CD4-positive, alpha-beta T cell treated with Interleukin-4 for 1 hour (primary cell): Measurements from ENCODE around the gene SELENOM.
A peak's percentile ranks its signal among the peaks of the same experiment; 100 is the strongest.
"Not testable (repeated sequence)": the region's sequence is repeated elsewhere in the genome, so short reads cannot be mapped to it uniquely, and the experiment has no call there.

Experiments used
- DNase-seq, 2 donors: peaks; one replicate each; pipeline ENCODE4 v3.0.0-alpha.2; 2020 to 2022

The SELENOM gene

DNA sequence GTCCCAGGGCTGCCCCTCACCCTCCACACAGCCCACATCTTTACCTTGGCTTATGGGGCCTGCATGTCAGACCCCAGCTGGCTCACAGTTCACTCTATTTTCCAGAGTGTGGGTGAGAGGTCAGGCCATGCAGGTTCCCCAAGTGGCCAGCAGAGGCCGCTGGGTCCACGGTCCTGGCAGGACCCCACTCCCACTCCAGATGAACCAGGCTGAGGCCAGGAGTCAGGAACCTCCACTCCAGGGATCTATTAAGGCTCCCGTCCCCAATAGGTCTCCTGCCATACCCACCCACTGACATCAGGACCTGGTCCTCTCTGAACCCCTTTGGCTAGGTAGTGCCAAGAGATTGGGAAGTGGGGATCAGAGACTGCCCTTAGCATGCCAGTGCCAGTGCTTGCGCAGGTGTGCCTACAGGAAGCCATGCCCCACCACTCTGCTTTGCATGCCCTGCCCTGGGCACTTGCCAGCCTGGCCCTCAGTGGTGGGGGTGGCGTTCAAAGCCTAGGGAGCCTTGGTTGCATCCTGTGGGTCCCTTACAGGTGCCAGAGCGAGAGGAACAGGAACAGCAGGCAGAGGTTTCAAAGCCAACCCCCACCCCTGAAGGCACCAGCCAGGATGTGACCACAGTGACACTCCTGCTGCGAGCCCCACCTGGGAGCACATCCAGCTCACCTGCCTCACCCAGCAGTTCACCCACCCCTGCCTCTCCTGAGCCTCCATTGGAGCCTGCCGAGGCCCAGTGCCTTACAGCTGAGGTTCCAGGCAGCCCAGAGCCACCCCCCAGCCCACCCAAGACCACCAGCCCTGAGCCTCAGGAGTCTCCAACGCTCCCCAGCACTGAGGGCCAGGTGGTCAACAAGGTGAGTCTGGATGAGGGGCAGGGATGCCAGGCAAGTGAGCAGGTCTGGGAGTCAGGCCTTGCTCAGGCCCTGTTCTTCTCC is 17.9 kb downstream of the SELENOM start:
- peak; percentile 39 to 51 for DNase-seq

DNA sequence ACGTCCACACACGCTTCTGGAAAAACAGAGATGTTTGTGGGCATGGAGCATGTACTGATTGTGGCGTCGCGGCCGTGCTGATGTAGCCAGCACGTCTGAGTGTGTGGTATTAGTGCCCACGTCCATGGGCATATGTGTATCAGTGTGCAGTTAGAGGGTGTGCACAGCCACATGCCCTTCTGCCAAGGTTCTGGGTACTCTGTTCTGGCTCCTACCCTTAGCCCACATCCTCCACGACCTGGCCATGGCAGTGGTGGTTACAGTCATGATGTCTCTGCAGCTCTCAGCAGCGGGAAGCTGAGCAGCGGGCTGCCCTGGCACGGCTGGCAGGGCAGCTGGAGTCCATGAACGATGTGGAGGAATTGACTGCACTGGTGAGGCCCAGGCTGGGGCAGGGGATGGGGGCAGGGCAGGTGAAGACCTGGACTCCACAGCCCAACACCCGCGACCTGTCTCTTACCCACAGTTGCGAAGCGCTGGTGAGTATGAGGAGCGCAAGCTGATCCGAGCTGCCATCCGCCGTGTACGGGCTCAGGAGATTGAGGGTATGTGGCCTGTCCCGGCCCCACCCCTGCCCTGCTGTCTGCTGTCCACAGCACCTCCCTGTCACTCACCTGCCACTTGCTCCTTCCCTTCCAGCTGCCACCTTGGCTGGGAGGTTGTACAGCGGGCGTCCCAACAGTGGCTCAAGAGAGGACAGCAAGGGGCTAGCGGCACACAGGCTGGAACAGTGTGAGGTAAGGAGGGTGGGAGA is 19.0 kb downstream of the SELENOM start:
- DNase-seq, result no peak

DNA sequence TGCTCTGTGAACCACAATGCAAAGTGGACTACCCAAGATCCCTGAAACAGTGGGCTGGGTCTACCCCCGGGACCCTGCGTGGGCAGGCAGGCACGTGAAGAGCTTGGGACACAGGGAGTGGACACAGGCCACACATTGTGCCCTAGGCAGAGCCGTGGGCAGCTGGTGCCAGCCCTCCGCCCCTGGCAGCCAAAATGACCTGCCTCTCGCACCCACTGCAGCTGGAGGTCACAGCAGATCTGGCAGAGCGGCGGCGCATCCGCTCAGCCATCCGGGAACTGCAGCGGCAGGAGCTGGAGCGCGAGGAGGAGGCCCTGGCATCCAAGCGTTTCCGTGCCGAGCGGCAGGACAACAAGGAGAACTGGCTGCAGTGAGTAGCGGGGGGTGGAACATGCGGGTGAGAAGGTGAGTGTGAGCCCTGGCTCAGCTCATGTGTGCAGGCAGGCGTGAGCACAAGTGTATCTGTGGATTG is 19.6 kb downstream of the SELENOM start:
- DNase-seq, result no peak

DNA sequence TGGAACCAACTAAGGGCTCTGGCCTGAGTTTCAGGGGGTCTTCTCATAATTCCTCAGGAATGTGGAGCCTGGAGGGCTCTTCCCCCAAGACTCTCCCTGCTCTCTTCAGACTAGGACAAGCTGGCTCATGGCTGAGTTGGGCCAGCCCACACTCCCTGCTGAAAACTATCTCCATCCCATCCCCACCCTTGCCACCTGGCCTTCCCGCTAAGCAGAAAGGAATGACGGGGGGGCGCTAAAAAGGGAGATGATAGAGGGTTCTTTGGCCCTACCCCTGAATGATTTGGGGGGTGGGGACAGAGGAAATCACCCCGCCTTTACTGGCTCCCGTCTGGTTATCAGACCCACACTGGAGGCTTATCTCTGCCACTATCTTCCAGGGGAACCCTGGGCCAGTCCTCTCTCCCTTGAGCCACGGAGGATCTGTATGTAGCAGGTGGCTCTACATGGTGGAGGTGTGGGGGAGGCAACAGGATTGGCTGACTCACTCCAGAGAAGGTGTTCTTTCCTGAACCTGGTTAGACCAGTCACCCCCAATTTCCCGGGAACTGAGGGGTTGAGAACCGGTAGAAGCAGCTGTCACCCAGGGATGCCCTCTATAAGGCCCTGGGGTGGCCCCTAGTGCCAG is 20.6 kb downstream of the SELENOM start:
- no peak for DNase-seq

DNA sequence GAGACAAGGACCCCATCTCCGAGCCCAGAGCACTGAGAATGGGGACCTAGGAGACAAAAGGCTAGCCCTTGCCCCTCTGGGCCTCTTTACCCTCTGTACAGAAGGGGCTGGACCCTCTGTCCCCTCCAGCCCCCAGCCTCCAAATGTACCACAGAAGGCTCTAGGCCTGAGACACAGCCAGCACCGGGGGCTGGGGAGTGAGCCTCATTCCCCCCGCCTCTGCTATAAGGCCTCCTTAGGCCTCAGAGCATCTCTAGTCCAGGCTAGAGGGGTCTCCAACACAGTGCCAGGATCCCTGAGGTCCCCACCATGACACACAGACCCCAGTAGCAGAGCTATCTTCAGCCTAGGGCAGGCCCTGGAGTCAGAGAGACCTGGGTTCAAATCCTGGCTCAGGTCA is 21.4 kb downstream of the SELENOM start:
- DNase-seq, result no peak

DNA sequence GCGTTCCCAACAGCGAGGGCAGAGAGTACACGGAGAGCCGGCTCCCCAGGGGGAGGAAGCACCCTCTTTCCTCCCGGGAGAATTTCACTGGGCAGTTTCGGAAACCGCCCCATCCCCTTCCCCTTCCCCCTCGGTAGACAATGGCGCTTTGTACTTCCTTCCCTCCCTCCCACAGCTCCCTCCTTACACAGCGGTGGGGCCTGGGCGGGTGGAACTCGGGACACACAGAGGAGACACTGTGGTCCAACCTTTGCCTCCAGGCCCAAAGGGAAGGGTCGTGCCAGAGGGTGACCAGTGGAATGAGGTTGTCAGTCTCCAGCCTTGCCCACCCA is 21.9 kb downstream of the SELENOM start:
- no peak for DNase-seq

DNA sequence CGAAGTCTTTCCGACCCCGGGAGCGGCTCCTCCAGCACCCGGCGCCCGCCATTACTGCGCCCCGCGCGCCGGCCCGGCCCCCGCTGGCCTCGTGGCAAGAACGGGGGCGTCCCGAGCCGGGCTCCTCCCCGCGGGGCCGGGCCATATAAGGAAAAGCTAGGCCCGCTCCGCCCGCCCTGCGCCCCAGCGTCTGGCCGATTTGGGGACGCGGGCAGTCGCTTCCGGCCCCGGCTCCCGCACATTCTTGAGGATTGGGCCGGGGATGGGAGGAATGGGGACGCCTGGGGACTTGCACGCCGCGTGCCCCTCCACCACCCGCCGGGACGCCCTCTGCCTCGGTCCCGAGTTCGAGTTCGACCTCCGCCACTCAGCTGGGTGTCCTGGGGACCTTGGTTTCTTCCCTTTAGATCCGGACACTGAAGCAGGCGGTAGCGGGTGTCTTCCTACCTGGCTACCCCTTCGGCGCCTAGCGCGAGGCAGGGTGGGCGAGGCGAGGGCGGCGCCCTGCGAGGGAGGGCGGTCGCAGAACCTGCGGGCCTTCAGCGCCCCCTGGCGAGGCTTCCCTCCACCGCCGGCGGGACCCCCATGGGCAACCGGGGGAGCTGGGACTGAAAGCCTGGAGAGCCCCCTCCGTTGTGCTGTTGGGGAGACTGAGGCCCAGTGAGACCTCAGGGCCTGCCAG is 22.4 kb downstream of the SELENOM start:
- DNase-seq, result peak; percentile 77 to 82

DNA sequence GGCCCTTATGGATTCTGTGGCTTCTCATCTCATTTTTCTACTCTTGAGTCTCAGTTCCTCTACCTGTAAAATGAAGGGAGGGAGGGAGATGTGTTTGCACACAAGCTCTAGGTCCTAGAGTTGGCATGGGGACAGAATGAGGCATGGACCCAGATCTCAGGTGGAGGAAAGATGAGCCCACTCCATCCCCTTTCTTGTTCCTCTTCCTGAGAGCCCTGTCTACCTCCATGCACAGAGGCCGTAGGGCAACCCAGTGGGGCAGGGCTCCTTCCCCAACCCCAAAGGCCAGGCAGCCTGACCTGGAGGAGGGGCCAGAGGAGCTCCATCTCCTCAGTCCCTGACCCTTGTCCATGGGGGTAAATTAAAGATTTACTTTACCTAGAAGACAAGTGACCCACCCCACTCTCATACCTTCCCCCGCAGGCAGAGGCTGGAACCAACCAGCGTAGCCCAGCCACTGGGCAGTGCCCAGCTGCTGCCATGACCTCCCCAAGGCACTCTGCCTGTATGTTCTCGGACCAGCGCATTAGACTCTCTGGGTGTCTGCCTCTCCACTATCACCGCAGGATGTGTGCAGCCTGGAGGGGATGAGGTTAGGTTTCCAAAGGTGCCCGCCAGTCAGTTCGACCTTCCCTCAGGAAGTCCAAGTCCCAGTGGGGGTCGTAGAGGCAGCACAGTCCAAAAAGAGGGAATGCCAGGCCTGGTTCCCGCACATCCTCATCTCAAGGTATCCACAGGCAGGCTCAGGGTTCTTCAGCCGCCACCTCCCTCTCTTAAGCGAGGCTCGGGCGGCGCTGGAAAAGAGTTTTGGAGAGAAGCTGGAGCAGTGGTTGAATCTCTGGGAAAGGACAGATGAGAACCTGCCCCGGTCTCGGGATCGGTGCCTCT is 23.2 kb downstream of the SELENOM start:
- DNase-seq, result no peak

DNA sequence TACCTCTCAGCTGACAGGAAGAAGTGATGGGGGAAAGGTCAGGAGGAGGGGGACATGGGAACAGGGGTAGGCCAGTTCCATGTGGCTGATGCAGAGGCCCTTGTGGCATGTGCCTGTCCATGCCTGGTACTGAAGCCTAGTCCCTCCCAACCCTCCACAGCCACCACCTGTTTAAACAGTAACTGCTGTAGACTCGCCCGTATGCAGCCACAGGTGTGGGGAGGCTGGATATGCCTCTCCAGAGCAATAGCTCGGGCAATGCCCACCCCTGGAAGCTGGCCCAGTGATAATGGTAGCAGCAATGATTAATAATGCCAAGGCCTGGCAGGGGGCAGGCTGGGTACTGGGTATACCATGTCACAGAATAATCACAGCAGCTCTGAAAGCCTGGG is 24.0 kb downstream of the SELENOM start:
- DNase-seq, result no peak

DNA sequence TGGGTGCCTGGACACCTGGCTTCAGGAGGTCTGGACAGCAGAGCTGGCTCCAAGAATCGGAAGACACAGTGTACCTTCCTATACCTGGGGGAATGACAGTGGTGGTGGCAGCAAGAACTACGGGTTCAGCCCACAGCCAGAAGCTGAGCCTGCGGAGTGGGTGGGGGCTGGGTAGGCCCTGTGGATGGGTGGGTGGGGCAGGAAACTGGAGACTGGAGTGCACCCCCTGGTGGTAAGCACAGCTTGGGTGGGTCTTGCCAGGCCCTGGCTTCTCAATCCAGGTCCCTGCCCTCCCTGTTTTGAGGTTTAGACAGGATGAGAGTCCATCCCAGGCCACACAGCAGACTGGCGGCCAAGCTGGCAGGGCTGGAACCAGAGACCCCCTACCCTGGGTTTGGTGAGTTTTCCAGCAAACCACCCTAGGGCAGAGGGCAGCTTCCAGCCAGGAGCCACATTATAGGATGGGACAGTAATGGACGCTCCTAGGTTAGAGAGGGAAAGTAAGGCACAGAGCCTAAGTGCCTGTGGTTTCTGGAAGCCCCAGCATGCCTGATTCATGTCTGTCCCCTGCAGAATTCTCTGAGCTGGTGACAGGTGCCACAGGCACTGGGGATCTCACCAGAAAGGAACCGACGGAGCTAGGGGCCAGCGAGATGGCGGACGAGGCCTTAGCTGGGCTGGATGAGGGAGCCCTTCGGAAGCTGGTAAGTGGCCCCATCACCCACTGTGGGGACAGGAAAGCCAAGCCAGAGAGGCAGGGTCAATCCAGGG is 24.6 kb downstream of the SELENOM start:
- peak; percentile 41 to 48 for DNase-seq

DNA sequence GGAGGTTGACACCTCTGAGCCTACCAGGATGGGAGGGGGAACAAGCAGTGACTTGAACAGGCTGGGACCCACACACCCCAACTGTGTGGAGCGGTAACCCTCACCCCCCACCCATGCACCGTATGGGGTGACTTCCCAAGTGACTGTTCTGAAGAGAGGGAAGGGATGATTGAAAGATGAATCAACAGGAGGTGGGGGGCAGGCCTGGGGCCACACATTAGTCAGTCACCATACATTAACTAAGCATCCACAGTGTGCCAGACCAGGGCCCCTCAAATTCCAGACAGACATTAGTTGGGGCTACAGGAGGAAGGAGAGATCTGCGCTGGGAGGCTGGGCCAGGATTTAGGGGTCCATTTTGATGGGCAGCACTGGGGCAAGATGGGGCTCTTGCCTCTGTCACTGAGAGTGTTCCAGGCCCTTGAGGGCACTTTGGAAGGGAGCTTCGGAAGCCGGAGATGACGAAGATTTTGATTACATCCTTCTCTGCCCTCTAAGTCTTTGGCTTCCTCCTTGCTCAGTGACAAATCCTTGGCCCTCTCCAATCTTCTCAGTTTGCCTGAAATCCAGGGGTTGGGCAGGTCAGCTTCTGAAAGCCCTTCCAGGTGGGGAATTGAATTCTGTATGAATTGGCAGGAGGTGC is 25.3 kb downstream of the SELENOM start:
- no peak for DNase-seq

DNA sequence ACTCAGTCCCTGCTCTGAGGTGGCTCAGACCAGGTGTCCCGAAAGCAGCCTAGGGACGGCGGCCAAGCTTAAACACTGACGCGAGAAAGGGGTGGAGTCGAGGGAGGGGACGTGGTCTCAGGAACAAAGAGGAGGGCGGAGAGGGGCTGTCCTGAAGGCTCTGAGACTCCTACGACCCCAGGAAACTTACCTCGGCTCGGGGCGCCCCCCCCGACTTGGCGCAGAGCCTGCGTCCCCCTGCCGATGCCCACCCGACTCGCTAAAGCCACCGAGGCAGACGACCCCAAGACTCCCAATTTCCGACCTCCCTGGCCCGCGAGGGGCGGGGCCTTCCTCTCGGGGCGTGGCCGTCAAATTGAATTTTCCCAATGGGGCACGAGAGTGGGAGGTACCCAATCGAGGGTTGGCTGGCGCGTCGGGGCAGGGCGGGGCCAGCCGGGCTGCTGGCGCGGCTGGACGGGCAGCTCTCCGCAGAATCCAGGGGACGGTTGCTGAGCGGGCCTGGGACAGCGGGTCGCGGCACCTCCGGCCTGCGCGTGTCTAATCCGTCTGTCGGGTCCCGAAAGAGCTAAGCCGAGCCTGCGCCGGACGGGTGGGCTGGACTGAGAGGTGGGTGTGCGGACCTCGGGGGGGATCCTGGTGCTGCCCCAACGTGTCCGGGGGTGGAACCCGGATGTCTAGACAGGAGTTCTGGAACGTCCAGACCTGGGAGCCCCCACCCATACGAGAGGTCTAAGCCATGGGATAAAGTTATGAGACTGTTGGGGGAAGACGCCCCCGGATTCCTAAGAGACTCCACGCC is 26.3 kb downstream of the SELENOM start, which contains the start of gene SMTN:
Gene SMTN, plus strand, starts transcription at position 471 of the 802 bp plus-strand sequence. CDS start 1,941 bp downstream, outside the sequence.
- DNase-seq, result peak; percentile 88 to 90

DNA sequence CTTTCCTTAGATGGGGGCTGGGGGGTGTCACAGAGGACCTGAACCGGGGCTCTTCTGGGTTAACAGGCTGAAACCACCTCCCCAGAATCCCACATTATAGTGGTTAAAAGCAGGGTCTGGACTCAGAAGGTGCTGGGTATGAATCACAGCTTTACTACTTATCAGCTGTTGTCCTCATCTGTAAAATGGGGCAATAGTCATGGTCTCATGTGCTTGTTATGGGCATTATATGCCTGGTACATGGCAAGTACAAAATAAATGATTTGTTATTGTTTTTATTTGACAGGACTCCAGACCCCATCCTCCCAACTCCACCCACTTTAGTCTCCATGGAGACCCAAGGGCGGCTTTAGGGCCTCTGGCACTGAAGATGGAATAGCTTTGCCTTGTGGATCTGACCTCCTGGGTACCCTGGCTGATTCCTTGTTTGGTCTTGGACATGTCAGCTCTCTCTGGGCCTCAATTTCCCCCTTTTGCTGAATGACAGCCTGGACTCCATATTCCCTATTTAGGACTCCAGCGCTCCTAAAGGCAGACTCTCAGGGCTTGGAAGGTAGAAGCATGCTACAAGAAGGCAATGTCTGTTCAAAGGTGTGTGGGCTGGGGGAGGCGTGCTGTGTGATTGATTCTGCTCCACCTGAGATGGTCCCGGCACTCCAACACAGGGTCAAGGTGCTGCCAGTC is 27.1 kb downstream of the SELENOM start:
- DNase-seq, result no peak

DNA sequence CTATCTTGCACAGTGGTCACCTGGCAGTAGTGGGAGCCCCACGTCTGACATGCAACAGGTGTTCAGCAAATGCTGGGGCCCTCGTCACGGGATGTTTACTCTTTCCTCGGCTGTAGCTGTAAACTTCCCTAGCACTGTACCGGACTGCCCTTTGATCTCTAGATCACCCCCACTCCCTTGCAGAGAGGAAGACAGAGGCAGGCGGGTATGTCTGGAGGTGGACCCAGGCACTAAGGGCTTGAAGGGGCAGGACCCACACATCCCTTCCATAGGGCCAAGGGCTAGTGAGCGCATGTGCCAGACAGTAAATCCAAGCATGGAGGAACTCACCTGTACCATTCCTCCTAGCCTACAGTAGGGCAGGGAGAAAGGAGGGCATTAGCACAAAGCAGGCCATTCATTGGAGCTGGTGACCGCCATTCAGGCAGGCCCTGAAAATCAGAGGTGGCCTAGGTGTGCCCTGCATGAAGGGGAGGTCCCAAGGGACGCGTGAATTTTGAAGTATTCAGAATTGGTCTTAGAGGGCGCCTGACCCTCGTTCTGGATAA is 28.2 kb downstream of the SELENOM start:
- DNase-seq, result no peak

DNA sequence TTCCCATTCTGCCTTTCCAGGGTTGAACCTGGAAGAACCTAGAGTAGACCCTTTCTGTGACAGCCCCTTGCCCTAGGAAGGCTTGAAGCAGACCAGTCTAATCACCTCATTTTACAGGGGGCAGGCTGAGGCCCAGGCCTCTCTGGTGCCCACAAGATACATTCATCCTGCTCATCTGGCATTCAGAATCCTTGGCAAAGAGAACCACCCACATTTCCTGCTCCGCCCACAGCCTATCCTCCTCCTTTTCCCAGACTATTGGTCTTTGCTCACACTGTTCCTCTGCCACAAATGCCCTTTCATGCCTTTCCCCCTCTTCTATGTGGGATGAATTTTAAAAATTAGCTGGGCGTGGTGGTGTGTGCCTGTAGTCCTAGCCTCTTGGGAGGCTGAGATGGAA is 29.0 kb downstream of the SELENOM start:
- not testable (repeated sequence) for DNase-seq

DNA sequence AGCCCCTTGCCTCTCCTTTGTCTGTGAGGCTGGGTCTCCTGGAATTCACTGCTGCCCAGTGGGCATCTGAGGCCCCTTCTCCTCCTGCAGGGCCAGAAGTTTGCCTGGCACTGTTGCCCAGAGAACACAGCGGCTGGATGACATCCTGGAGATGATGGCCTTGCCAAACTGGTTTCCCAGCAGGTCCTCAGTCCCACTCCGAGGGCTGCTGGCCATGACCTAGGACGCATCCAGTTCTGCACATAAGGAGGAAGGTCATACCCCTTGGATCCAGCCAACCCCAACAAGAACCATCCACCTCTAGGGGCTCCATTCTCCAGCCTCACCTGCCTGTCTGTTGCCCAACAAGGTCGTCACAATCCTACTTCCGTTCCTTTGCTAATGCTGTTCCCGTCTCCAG is 29.7 kb downstream of the SELENOM start:
- DNase-seq, result no peak

DNA sequence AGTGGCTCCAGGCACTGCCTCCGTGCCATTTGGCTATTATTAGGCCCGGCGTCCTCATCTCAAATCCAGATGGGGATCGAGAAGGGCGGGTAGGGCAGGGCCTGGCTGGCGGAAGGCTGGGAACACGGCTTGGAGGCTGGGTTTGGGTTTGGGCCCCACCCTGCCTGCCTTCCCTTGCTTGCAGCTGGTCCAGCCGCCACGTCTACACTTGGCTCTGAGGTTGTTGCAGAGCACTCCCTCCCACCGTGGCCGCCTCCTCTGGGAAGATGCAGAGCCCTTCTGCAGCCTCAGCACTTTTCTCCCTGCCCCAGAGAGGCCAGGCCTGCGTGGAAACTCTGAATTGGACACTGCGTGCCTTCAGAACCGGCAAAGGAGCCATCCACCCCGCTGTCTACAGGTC is 31.4 kb downstream of the SELENOM start:
- no peak for DNase-seq

DNA sequence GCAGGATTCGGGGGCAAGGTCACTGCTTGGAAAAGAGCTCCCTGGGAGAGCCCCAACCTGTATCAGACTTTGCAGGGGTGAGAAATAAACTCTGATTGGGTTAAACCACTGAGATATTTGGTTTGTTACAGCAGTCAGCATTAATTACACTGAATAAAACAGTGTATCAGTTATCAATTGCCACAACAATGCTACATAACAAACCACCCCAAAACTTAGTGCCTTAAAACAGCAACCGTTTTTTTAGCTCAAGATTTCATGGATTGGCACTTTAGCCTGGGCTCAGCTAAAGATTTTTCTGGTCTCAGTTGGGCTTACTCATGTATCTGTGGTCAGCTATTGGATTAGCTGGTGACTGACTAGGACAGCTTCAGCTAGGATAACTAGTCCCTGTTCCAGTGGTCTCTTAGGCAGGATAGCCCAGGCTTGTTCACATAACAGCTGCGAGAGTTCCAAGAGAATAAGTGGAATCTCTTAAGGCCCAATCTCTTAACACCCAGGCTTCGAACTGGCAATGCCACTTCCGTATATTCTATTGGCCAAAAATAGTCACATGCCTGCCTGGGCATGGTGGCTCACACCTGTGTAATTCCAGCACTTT is 33.7 kb downstream of the SELENOM start:
- DNase-seq, result not testable (repeated sequence)
